Transverse colon (tissue), 4 donors: ENCODE measurements around the gene SNAPC1. TPM values are rescaled to one million over a fixed set of nuclear protein-coding genes. Genes with fewer than 3 reads are reported as not detected.

Experiments
- DNase-seq: peaks from one replicate; pipeline ENCODE4 v3.0.0-alpha.2; 2019
- H3K27ac ChIP-seq, 4 donors: fragments of 200-600 bp; sonication (generic); 2 replicates each; pipeline ENCODE4 v1.5.1; 2016 to 2018; ENCODE audit warnings: inconsistent platforms in 4 of 4
- H3K27me3 ChIP-seq: fragments of 200-600 bp; sonication (generic); 2 replicates; pipeline ENCODE4 v1.5.1; 2017; ENCODE audit warnings: inconsistent platforms
- H3K36me3 ChIP-seq, 4 donors: fragments of 200-600 bp; sonication (generic); 2 replicates each; pipeline ENCODE4 v1.5.1; 2017 to 2019; ENCODE audit warnings: inconsistent platforms in 4 of 4
- H3K4me1 ChIP-seq, 4 donors: fragments of 200-600 bp; sonication (generic); 2 replicates each; pipeline ENCODE4 v1.5.1; 2017 to 2020; ENCODE audit warnings: inconsistent platforms in 4 of 4
- H3K4me3 ChIP-seq, 4 donors: fragments of 200-600 bp; sonication (generic); 1 replicate in 1 of 4; 2 replicates in 3 of 4; pipeline versions ENCODE4 v1.5.1 to v1.6.1; 2017 to 2019; ENCODE audit warnings: inconsistent platforms in 4 of 4
- H3K9me3 ChIP-seq, 2 donors: fragments of 200-600 bp; sonication (generic); 2 replicates each; pipeline ENCODE4 v1.5.1; 2017 to 2019; ENCODE audit warnings: inconsistent platforms in 2 of 2
- CTCF ChIP-seq, 5 experiments: fragments of 200-600 bp in 3 of 5; fragments of 450-650 bp in 2 of 5; sonication (generic) in 3 of 5; IDR thresholded peaks; 1 replicate in 2 of 5; 2 replicates in 3 of 5; pipeline ENCODE4 v1.5.1; 2016 to 2017; ENCODE audit warnings: antibody characterized with exemption in 5 of 5, inconsistent platforms in 3 of 5, mild to moderate bottlenecking in 2 of 5, moderate library complexity in 1 of 5
- EP300 ChIP-seq: sonication (generic); formaldehyde crosslinking; IDR thresholded peaks from one replicate; pipeline ENCODE4 v1.6.1; 2017; ENCODE audit warnings: antibody characterized with exemption, low read depth
- POLR2A ChIP-seq: fragments of 450-650 bp; IDR thresholded peaks from one replicate; pipeline ENCODE4 v1.6.1; 2016; ENCODE audit warnings: antibody characterized with exemption, mild to moderate bottlenecking, moderate library complexity
- POLR2AphosphoS5 ChIP-seq, 3 donors: sonication (generic); formaldehyde crosslinking; IDR thresholded peaks; one replicate each; pipeline ENCODE4 v1.6.1; 2016; ENCODE audit warnings: antibody characterized with exemption in 3 of 3
- WGBS, 2 donors: methylation state at CpG; one replicate each; pipeline ENCODE4 v1.1.5; 2018; ENCODE audit warnings: low coverage in 1 of 2; 5-methylcytosine and 5-hydroxymethylcytosine counted together
- in situ Hi-C, 4 donors: fragments of 200-750 bp; cut with MboI; loops; one replicate each; pipeline versions ENCODE4 v1.15.0 to v1.15.1; 2017; ENCODE audit warnings: low sequenced_read_pairs in 3 of 4, low pct_ligation_motif_present in 1 of 4, low pct_unique_long_range_greater_than_20kb in 1 of 4
- intact Hi-C: fragments of 100-400 bp; cut with DNase I; formaldehyde crosslinking; loops from one replicate; pipeline ENCODE4 v1.15.1; 2023; ENCODE audit warnings: low total_unique reads
- total RNA-seq, 4 donors: library from RNA; depleted of rRNA; stranded (reverse); fragments of >200 nt; gene quantifications; one replicate each; pipeline ENCODE4 v1.1.0, GENCODE V29; 2016

SNAPC1 gene
- total RNA-seq, 4 donors from 2014 or later = 0.20 to 5.1 (median 3.8) TPM; not detected in 1

- WGBS, 2 donors = 80 to 87% methylated on average over 3 of the region's 3 CpGs
- H3K9me3 ChIP-seq = no peaks in the 10 kb centered on the region
- no peaks in the 10 kb centered on the region for H3K27me3 ChIP-seq
- H3K4me3 ChIP-seq = no peak overlapping the region
- intact Hi-C loops = loop anchor here (10.0 kb wide), 1 partner anchor 73 kb away; the partner anchor contains the start of gene HIF1A
- peaks cover 4 to 26% (median 9%) of the 10 kb centered on the region in 4 donors for H3K4me1 ChIP-seq
- peaks cover 0 to 25% (median 9%) of the 10 kb centered on the region in 4 donors for H3K36me3 ChIP-seq
- no peak for TF ChIP-seq CTCF (IDR thresholded peaks at IDR 0.05)
- TF ChIP-seq POLR2A = no peak
- TF ChIP-seq EP300 = no peak
- TF ChIP-seq POLR2AphosphoS5 (IDR thresholded peaks at IDR 0.05) = no peak
- H3K27ac ChIP-seq = no peak overlapping the region
- in situ Hi-C loops = no loop called here
- DNase-seq = no peak
Observed at GRCh38 chr14:61768240-61768639, 6.0 kb downstream of the SNAPC1 start.

GRCh38 chr14:61769893-61770292 is 7.7 kb downstream of the SNAPC1 start:
- H3K36me3 ChIP-seq = peaks cover 0 to 36% (median 9%) of the 10 kb centered on the region in 4 donors
- no peak for DNase-seq
- 95 to 97% methylated on average over 3 of the region's 3 CpGs for WGBS, 2 donors

GRCh38 chr14:61774861-61775260 is 12.6 kb downstream of the SNAPC1 start:
- no peak for DNase-seq
- no peaks in the 10 kb centered on the region for H3K4me1 ChIP-seq
- TF ChIP-seq POLR2A = no peak
- TF ChIP-seq POLR2AphosphoS5 (IDR thresholded peaks at IDR 0.05) = no peak
- no peak for TF ChIP-seq CTCF (IDR thresholded peaks at IDR 0.05)
- TF ChIP-seq EP300 = no peak
- no peak overlapping the region for H3K4me3 ChIP-seq
- no peaks in the 10 kb centered on the region for H3K27me3 ChIP-seq
- H3K27ac ChIP-seq = no peak overlapping the region
- peaks cover 0 to 41% (median 12%) of the 10 kb centered on the region in 4 donors for H3K36me3 ChIP-seq
- in situ Hi-C loops (no loop called here), intact Hi-C loops (no loop called here)
- WGBS, 2 donors = 93% methylated on average over 1 of the region's 1 CpG; no CpG with 5 or more reads in 1 of the 2 donors
- no peaks in the 10 kb centered on the region for H3K9me3 ChIP-seq

More at GRCh38 chr14:61769893-61770292, 7.7 kb downstream of the SNAPC1 start:
- no peak overlapping the region for H3K4me3 ChIP-seq
- TF ChIP-seq POLR2A (no peak), EP300 (no peak), POLR2AphosphoS5 (IDR thresholded peaks at IDR 0.05) (no peak), CTCF (IDR thresholded peaks at IDR 0.05) (no peak)
- peaks cover 0 to 9% (median 0%) of the 10 kb centered on the region in 4 donors for H3K4me1 ChIP-seq
- no peaks in the 10 kb centered on the region for H3K27me3 ChIP-seq
- intact Hi-C loops = loop anchor here (10.0 kb wide), 1 partner anchor 75 kb away; the partner anchor contains the start of gene HIF1A
- H3K9me3 ChIP-seq = no peaks in the 10 kb centered on the region
- in situ Hi-C loops = no loop called here
- no peak overlapping the region for H3K27ac ChIP-seq

- no peak for DNase-seq
- H3K36me3 ChIP-seq = peaks cover 0 to 36% (median 11%) of the 10 kb centered on the region in 4 donors
- H3K27ac ChIP-seq = no peak overlapping the region
- H3K4me1 ChIP-seq = no peaks in the 10 kb centered on the region
- intact Hi-C loops (no loop called here), in situ Hi-C loops (no loop called here)
- H3K4me3 ChIP-seq = no peak overlapping the region
- no peak for TF ChIP-seq CTCF (IDR thresholded peaks at IDR 0.05)
- no peak for TF ChIP-seq POLR2A
- TF ChIP-seq EP300 = no peak
- TF ChIP-seq POLR2AphosphoS5 (IDR thresholded peaks at IDR 0.05) = no peak
- H3K9me3 ChIP-seq = no peaks in the 10 kb centered on the region
- 64 to 70% methylated on average over 3 of the region's 3 CpGs for WGBS, 2 donors
- no peaks in the 10 kb centered on the region for H3K27me3 ChIP-seq
Observed at GRCh38 chr14:61780125-61780524, 17.9 kb downstream of the SNAPC1 start.
